CMK (cell line): ENCODE results near the gene ASTE1.
"Not testable (repeated sequence)": the region's sequence is repeated elsewhere in the genome, so short reads cannot be mapped to it uniquely, and the experiment has no call there.

ENCODE experiments used
- DNase-seq: peaks from one replicate; pipeline ENCODE4 v3.0.0-alpha.2; 2010; ENCODE audit warnings: low read depth

The ASTE1 gene

GRCh38 chr3:131008326-131008725 is 18.3 kb downstream of the ASTE1 start:
- no peak for DNase-seq

DNA sequence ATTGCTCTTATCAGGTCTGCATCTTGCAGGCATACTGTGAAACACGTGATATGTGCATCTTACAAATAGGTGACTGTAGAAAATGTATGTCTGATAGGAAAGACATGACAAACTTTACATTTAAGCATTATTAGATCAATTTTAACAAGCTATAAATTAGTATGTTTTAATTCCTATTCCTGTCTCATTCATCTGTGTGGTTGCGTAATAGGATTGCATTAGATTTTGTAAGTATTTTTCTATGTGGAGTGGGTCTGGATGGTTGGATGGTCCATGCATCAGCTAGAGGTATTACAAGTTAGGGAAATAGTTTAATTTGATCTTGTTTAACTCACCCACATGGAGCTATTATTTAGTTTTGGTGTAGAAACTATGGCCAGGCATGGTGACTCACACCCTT is 18.8 kb downstream of the ASTE1 start:
- DNase-seq = no peak

GRCh38 chr3:131007256-131007655 is 19.4 kb downstream of the ASTE1 start:
- no peak for DNase-seq

DNA sequence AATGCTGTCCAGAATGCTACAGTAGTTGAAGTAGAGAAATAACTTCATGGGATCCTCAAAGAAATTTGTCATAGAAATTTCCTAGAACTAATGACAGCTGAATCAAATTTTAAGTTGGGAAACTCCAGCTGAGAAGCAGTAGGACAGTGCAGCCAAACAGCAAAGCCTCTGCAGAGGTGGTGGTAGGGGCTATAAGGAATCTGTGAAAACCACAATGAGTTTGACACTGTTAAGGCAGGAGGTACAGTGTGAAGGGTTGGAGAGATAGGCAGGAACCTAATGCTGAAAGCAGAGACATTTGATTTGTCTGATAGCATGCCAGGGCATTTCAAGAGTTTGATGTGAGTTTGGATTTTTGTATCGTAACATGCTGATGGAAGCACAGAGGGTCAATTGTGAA is 22.0 kb downstream of the ASTE1 start:
- DNase-seq = no peak

DNA sequence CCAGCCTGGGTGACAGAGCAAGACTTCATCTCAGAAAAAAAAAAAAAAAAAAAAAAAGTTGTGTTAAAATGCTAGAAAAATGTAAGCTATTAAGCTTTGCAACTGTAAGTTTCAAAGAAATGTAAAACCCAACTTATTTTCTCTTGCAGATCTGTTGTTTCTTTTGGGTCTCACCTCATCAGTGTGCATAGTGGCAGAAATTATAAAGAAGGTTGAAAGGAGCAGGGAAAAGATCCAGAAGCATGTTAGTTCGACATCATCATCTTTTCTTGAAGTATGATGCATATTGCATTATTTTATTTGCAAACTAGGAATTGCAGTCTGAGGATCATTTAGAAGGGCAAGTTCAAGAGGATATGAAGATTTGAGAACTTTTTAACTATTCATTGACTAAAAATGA is 25.6 kb downstream of the ASTE1 start:
- no peak for DNase-seq

DNA sequence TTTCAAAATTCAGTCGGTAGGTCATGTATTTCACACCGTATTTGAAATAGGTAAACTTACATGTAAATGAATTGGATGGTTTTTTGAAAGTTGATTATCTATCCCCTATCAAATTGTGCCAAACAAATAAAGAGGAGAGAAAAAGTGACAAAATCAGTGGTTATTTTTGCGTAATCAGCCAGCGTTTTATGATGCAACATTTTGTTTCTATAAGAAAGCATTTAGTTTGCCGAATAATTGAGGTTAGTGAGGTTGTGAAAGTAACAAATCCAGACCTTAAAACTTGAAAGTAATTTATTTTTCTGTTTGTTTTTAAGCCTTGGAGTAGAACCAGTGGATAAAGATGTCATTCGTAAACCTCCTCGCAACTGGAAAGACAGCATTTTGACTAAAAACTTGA is 29.3 kb downstream of the ASTE1 start:
- DNase-seq = no peak

GRCh38 chr3:130992344-130992743 is 34.3 kb downstream of the ASTE1 start:
- DNase-seq = no peak

GRCh38 chr3:130991126-130991525 is 35.5 kb downstream of the ASTE1 start:
- DNase-seq = no peak

GRCh38 chr3:130990282-130990681 is 36.3 kb downstream of the ASTE1 start:
- DNase-seq = no peak

GRCh38 chr3:130981469-130981868 is 45.2 kb downstream of the ASTE1 start:
- DNase-seq = no peak

GRCh38 chr3:130979117-130979516 is 47.5 kb downstream of the ASTE1 start:
- DNase-seq = no peak

GRCh38 chr3:130976706-130977105 is 49.9 kb downstream of the ASTE1 start:
- no peak for DNase-seq

DNA sequence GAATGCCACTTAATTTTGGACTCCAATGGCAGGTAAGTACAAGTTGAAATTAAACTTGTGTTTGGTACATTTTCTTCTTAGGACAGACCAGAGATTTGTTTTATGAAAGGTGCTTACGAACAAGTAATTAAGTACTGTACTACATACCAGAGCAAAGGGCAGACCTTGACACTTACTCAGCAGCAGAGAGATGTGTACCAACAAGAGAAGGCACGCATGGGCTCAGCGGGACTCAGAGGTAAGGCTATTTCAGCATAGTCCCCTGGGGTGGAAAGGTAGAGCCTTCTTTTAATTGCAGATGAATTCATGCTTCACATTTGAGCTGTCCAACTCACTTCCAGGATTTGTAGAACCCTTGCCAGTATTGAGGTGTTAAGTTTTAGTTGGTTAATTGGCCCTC is 51.4 kb downstream of the ASTE1 start:
- no peak for DNase-seq

DNA sequence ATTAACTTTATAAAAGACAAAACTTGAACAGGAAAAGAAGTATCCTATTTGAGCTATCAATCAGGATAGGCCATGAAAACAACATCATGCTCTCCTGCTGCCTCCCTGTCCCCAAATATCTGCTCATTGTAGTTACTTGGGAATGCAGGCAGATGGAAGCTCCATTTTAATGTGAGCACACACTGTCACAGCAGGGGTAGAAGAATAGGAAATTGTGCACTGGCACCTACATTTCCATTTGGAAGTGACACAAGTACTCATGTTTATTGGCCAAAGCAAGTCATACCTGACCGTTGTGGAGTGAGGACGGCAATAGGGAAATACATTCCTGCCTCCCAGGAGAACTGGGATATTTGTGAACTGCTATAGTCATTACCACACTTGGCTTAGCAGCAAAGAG is 52.4 kb downstream of the ASTE1 start:
- DNase-seq = no peak

DNA sequence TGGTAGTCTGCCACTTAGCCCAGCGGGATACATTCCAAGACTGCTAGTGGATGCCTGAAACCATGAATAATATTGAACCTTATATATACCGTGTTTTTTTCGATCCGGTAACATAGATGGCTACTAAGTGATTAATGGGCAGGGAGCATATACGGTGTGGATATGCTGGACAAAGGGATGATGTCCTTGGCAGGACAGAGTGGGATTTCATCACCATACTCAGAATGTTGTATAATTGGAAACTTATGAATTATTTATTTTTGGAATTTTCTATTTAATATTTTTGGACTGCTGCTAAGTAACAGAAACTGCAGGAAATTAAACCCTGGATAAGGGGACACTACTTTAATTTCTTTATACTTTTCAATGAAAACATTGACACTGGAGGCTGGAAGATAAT is 53.2 kb downstream of the ASTE1 start:
- DNase-seq = no peak

- DNase-seq = not testable (repeated sequence)
Measured at GRCh38 chr3:130972592-130972991, 54.0 kb downstream of the ASTE1 start.

DNA sequence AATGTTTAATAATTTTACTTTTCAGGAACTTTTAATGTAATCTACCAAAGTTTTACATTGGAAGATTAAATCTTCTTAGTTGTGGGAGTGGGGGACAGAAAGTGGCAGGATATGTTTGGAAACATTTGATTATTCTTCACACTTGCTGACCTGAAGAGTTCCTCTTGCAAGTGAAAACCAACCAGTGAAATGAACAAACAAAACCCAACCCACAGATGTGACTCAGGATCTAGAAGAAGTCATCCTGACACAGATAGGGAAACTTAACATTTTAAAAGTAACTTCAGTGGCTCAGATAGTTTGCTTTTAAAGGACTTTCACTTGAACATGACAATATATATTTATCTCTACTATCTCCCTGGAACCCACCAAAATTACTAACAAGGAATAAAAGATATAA is 55.4 kb downstream of the ASTE1 start:
- DNase-seq = no peak

GRCh38 chr3:130969621-130970020 is 57.0 kb downstream of the ASTE1 start:
- DNase-seq = no peak

GRCh38 chr3:130968221-130968620 is 58.4 kb downstream of the ASTE1 start:
- no peak for DNase-seq

DNA sequence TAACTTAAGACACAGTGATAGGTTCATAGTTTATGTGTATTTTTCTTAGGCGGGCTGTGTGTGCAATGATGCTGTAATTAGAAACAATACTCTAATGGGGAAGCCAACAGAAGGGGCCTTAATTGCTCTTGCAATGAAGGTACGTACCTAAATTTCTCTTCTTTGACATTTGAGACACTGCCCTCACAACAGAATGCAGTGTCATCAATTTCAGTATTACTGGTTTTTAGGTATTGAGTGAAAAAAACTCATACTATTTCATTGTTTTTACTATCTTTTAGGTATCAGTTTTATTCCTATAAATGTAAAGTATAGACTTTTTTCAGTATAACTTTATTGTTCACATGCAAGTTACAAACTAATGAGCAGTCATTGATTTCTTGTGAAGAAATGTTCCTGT is 59.3 kb downstream of the ASTE1 start:
- no peak for DNase-seq

DNA sequence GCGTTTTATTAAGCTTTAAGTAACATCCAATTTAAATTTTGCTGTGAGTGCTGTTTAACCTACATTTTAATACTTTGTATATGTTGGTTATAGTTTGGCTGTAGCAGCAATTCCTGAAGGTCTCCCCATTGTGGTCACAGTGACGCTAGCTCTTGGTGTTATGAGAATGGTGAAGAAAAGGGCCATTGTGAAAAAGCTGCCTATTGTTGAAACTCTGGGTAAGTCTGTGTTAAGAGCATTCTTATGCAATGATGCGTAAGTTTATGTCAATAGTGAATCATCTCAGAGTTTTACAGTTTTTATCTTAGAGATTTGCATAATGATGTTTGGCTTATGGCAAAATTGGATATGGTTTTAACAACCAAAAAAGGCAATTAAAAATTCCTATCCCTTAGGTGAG is 62.7 kb downstream of the ASTE1 start:
- no peak for DNase-seq
